SU-DHL-6 (cell line): ENCODE data around the gene KCNQ4.

Experiments used
- H2AFZ ChIP-seq: fragments of 200-600 bp; sonication (generic); 2 replicates; pipeline ENCODE4 v1.6.1; 2014; ENCODE audit warnings: low read depth, mild to moderate bottlenecking, moderate library complexity, mixed read lengths, antibody characterized with exemption, low read length; ENCODE audit not compliant: severe bottlenecking
- H3F3A ChIP-seq: fragments of 200-600 bp; shearing (Covaris generic); 2 replicates; pipeline ENCODE4 v1.6.0; 2016; ENCODE audit warnings: antibody characterized with exemption, mild to moderate bottlenecking; ENCODE audit not compliant: insufficient read depth
- H3K27ac ChIP-seq: fragments of 200-600 bp; sonication (generic); 2 replicates; pipeline ENCODE4 v1.5.1; 2016; ENCODE audit warnings: low read depth, mild to moderate bottlenecking, low read length, moderate library complexity, mixed read lengths
- H3K27me3 ChIP-seq: fragments of 200-600 bp; sonication (generic), shearing (Covaris generic); 2 replicates; pipeline ENCODE4 v1.6.0; 2014; ENCODE audit warnings: mild to moderate bottlenecking, low read length
- H3K36me3 ChIP-seq: fragments of 200-600 bp; sonication (generic); 2 replicates; pipeline ENCODE4 v1.6.1; 2014; ENCODE audit warnings: mild to moderate bottlenecking, low read length, mixed read lengths
- H3K4me2 ChIP-seq: fragments of 300-600, 200-600 bp; shearing (Covaris generic), sonication (generic); 2 replicates; pipeline ENCODE4 v1.6.0; 2014; ENCODE audit warnings: low read length, low read depth, mild to moderate bottlenecking; ENCODE audit not compliant: poor library complexity, severe bottlenecking
- H3K4me3 ChIP-seq: fragments of 200-600 bp; sonication (generic); 2 replicates; pipeline ENCODE4 v1.5.1; 2014; ENCODE audit warnings: antibody characterized with exemption, low read length, mild to moderate bottlenecking, mixed read lengths; ENCODE audit not compliant: insufficient read depth, poor library complexity, severe bottlenecking
- H3K79me2 ChIP-seq: fragments of 200-600 bp; sonication (generic); 2 replicates; pipeline ENCODE4 v1.6.1; 2014; ENCODE audit warnings: mild to moderate bottlenecking, low read length, moderate library complexity; ENCODE audit not compliant: insufficient read depth
- H3K9ac ChIP-seq: fragments of 200-600 bp; sonication (generic); 2 replicates; pipeline ENCODE4 v1.7.0; 2014; ENCODE audit warnings: mild to moderate bottlenecking, low read length
- H3K9me2 ChIP-seq: fragments of 200-600 bp; sonication (generic); replicated peaks from 2 replicates; pipeline ENCODE4 v1.6.1; 2014; ENCODE audit warnings: low read length; ENCODE audit not compliant: insufficient read depth
- H3K9me3 ChIP-seq: fragments of 200-600 bp; sonication (generic); 2 replicates; pipeline ENCODE4 v1.6.1; 2014; ENCODE audit warnings: low read length, mixed read lengths; ENCODE audit not compliant: insufficient read depth
- H4K20me1 ChIP-seq: fragments of 200-600 bp; sonication (generic); 2 replicates; pipeline ENCODE4 v1.6.1; 2014; ENCODE audit warnings: low read depth, mild to moderate bottlenecking, antibody characterized with exemption, low read length, moderate library complexity, mixed read lengths
- EZH2phosphoT487 ChIP-seq: fragments of 200-600 bp; sonication (generic), shearing (Covaris generic); conservative IDR thresholded peaks from 2 replicates; pipeline ENCODE4 v1.6.1; 2018; ENCODE audit warnings: mild to moderate bottlenecking, antibody characterized with exemption, low read length, moderate library complexity, mixed read lengths
- TF ChIP-seq, protein P1 (sequence below): fragments of 200-600 bp; sonication (generic); IDR thresholded peaks from one replicate; pipeline ENCODE4 v1.5.1; 2017; ENCODE audit warnings: antibody characterized with exemption, mild to moderate bottlenecking, low read length, moderate library complexity; ENCODE audit not compliant: insufficient read depth, poor library complexity, severe bottlenecking

The KCNQ4 gene

DNA sequence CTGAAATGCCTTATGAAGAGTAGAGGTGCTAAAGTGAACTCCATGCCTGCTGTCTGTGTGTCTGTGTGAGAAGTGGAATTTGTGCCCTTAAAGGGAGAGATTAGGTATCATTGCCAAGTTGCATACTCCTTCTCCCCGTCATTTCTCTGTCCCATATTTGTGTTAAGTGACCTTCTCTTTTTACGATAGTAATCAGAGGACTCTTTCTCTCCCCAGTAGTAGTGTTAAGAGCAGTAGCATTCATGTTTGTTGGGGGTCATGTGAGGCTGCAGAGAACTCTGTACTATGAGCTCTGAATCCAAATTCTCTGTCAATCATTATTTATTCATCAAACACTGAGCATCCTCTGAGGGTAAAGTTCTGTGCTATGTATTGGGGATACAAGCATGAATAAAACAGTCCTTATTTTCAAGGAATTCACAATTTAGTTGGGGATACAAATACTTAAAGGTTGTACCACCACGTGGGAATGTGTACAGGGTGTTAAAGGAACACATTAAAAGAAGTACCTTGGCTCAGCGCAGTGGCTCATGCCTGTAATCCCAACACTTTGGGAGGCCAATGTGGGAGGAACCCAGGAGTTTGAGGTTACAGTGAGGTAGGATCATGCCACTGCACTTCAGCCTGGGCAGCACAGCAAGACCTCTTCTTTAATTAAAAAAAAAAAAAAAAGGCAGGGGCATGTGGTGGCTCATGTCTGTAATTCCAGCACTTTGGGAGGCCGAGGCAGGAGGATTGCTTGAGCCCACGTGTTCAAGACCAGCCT is 24.8 kb upstream of the KCNQ4 start:
- Histone ChIP-seq H3F3A (no peaks in the 10 kb centered on the region), H3K4me3 (no peak overlapping the region), H3K9ac (no peak overlapping the region), H3K4me2 (no peak overlapping the region), H3K36me3 (peaks cover 13% of the 10 kb centered on the region; the same call in 1 of the 2 replicates), H3K79me2 (no peaks in the 10 kb centered on the region), H2AFZ (no peak overlapping the region), H3K9me3 (no peaks in the 10 kb centered on the region), H3K27ac (no peak overlapping the region), H3K9me2 (no peaks in the 10 kb centered on the region), H4K20me1 (no peaks in the 10 kb centered on the region), H3K27me3 (no peaks in the 10 kb centered on the region)
- no peak for TF ChIP-seq EZH2phosphoT487
- TF ChIP-seq, protein P1, sequence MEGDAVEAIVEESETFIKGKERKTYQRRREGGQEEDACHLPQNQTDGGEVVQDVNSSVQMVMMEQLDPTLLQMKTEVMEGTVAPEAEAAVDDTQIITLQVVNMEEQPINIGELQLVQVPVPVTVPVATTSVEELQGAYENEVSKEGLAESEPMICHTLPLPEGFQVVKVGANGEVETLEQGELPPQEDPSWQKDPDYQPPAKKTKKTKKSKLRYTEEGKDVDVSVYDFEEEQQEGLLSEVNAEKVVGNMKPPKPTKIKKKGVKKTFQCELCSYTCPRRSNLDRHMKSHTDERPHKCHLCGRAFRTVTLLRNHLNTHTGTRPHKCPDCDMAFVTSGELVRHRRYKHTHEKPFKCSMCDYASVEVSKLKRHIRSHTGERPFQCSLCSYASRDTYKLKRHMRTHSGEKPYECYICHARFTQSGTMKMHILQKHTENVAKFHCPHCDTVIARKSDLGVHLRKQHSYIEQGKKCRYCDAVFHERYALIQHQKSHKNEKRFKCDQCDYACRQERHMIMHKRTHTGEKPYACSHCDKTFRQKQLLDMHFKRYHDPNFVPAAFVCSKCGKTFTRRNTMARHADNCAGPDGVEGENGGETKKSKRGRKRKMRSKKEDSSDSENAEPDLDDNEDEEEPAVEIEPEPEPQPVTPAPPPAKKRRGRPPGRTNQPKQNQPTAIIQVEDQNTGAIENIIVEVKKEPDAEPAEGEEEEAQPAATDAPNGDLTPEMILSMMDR, result no peak

DNA sequence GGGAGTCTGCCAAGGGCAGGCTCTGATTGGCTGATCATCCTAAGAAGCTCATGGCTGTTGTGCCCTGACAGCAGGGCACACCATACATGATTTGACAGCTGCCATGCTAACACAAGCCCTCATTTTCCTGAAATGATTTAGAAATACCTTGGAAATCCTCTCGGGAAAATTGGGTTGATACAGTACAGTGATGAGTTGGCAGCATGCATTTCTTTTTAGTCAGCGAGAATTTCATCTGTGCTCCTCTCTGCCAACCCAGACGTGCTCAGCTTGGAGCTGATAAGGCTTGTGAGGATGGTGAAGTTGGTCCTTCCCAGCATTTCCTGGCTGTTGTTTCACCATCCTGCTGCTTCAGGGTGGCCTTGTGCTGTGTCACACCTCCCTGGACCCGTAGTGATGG is 22.6 kb upstream of the KCNQ4 start:
- TF ChIP-seq EZH2phosphoT487, result no peak
- TF ChIP-seq, protein P1, result no peak
- Histone ChIP-seq H3K4me3 (no peak overlapping the region), H3K9me3 (no peaks in the 10 kb centered on the region), H3K36me3 (peaks cover 6% of the 10 kb centered on the region; the same call in 1 of the 2 replicates), H2AFZ (no peak overlapping the region), H3K4me2 (no peak overlapping the region), H3K27me3 (no peaks in the 10 kb centered on the region), H3K27ac (no peak overlapping the region), H3K9ac (no peak overlapping the region), H3K9me2 (no peaks in the 10 kb centered on the region), H3F3A (no peaks in the 10 kb centered on the region), H3K79me2 (no peaks in the 10 kb centered on the region), H4K20me1 (no peaks in the 10 kb centered on the region)

DNA sequence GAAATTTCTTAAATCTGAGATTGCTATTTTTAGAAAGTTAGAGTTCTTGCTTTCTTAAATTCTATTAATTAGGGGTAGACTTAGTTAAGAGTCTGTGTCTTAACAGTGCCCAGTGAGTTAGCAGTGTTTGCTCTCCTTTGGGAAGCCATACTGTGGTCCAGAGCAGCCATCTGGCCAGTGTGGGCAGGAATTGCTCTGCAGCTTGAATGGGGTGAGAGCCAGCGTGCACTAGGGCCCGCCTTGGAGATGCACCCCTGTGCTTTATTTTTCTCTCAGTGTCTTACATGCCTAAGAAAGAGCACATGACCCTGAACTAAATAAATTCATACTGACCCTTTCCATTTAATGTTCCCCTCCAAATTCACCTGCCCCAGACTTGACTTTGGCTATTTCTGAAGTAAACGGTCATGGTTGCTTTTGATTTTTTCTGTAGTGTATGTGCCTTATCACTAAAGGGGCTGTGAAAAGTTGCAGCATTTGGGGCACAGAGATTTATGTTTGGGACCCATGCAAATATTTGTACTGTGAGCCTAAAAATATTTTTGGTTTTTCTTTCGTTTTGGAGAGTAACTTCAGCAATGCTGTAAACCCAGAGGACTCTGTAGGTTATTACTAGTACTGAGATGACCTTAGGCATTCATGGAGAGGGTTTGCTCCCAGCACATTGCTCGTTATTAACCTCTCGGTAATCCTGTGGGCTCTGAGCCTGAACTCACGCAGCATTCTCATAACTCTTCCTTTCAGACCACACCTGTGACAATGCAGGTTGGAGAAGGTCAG is 21.3 kb upstream of the KCNQ4 start:
- Histone ChIP-seq H3K27ac (no peak overlapping the region), H3K4me3 (no peak overlapping the region), H3K9ac (no peak overlapping the region), H4K20me1 (no peaks in the 10 kb centered on the region), H3K4me2 (no peak overlapping the region), H3K9me3 (no peaks in the 10 kb centered on the region), H3F3A (no peaks in the 10 kb centered on the region), H3K36me3 (peaks cover 14% of the 10 kb centered on the region; the same call in 1 of the 2 replicates), H2AFZ (no peak overlapping the region), H3K27me3 (no peaks in the 10 kb centered on the region), H3K9me2 (no peaks in the 10 kb centered on the region), H3K79me2 (no peaks in the 10 kb centered on the region)
- TF ChIP-seq EZH2phosphoT487, result no peak
- TF ChIP-seq, protein P1, result no peak
